Cortex of kidney (tissue), 1 donor: Measurements from ENCODE around the gene LRRC57.

Experiments used
- DNase-seq: peaks from one replicate; lab custom pipeline; 2025; lab: John Stamatoyannopoulos, UW

The LRRC57 gene

GRCh38 chr15:42549741-42550392 lies 1.3 kb upstream of the LRRC57 start:
- no peak for DNase-seq

GRCh38 chr15:42549032-42549491 lies 469 bp upstream of the LRRC57 start:
- DNase-seq, result no peak

GRCh38 chr15:42547918-42548248 lies 710 bp downstream of the LRRC57 start:
- no peak for DNase-seq

GRCh38 chr15:42544853-42545629 lies 3.6 kb downstream of the LRRC57 start:
- no peak for DNase-seq

- no peak for DNase-seq
These were observed 15.3 kb downstream of the LRRC57 start for GRCh38 chr15:42533246-42533645.

GRCh38 chr15:42528970-42529369 lies 19.6 kb downstream of the LRRC57 start:
- no peak for DNase-seq

- no peak for DNase-seq
These were observed 25.3 kb downstream of the LRRC57 start for GRCh38 chr15:42523331-42523730.

- no peak for DNase-seq
These were observed 37.6 kb downstream of the LRRC57 start for GRCh38 chr15:42511007-42511391.

GRCh38 chr15:42510258-42511006 lies 38.2 kb downstream of the LRRC57 start:
- no peak for DNase-seq

GRCh38 chr15:42508263-42508690 lies 40.3 kb downstream of the LRRC57 start:
- DNase-seq, result no peak

- DNase-seq, result no peak
These were observed 41.1 kb downstream of the LRRC57 start for GRCh38 chr15:42507514-42507913.

- no peak for DNase-seq
These were observed 44.0 kb downstream of the LRRC57 start for GRCh38 chr15:42504631-42505030.

- DNase-seq, result no peak
These were observed 44.8 kb downstream of the LRRC57 start for GRCh38 chr15:42503825-42504224.

- DNase-seq, result no peak
These were observed 46.1 kb downstream of the LRRC57 start for GRCh38 chr15:42502477-42502876.

- no peak for DNase-seq
These were observed 48.6 kb downstream of the LRRC57 start for GRCh38 chr15:42499858-42500609.

- DNase-seq, result no peak
These were observed 50.2 kb downstream of the LRRC57 start for GRCh38 chr15:42498212-42499068.

GRCh38 chr15:42495361-42496212 lies 53.0 kb downstream of the LRRC57 start, which contains the start of gene SNAP23:
Gene SNAP23 (plus strand): TSS chr15:42495634. CDS start chr15:42511847, 16,213 bp downstream.
- no peak for DNase-seq

- no peak for DNase-seq
These were observed 53.6 kb downstream of the LRRC57 start for GRCh38 chr15:42494998-42495360.

- DNase-seq, result no peak
These were observed 54.9 kb downstream of the LRRC57 start for GRCh38 chr15:42493679-42494078.

GRCh38 chr15:42491539-42492225 lies 56.9 kb downstream of the LRRC57 start:
- DNase-seq, result no peak
